IMR-90 (cell line): ENCODE results near the gene YKT6.

ENCODE experiments used
- BHLHE40 ChIP-seq: fragments of 150-350 bp; IDR thresholded peaks from 2 replicates; pipeline ENCODE4 v1.6.1; 2016; ENCODE audit warnings: mild to moderate bottlenecking, low read depth, low read length
- CEBPB ChIP-seq: IDR thresholded peaks from 2 replicates; pipeline ENCODE4 v1.6.1; 2012; ENCODE audit warnings: low read depth, low read length, improper control_type of control experiment
- CHD1 ChIP-seq: IDR thresholded peaks from 2 replicates; pipeline ENCODE4 v1.6.1; 2012; ENCODE audit warnings: low read depth, low read length, improper control_type of control experiment
- FOS ChIP-seq: fragments of 150-350 bp; IDR thresholded peaks from 2 replicates; pipeline ENCODE4 v1.6.1; 2016; ENCODE audit warnings: low read depth, low read length
- MXI1 ChIP-seq: IDR thresholded peaks from 2 replicates; pipeline ENCODE4 v1.6.1; 2012; ENCODE audit warnings: low read depth, mild to moderate bottlenecking, low read length, moderate library complexity, borderline replicate concordance
- POLR2A ChIP-seq: IDR thresholded peaks from 2 replicates; pipeline ENCODE4 v1.6.1; 2012; ENCODE audit warnings: mild to moderate bottlenecking, low read depth, low read length
- RAD21 ChIP-seq: IDR thresholded peaks from 2 replicates; pipeline ENCODE4 v1.6.1; 2012; ENCODE audit warnings: low read length, improper control_type of control experiment
- RFX5 ChIP-seq: IDR thresholded peaks from 2 replicates; pipeline ENCODE4 v1.8.0; 2012; ENCODE audit warnings: low read depth, mild to moderate bottlenecking, low read length, moderate library complexity
- SMC3 ChIP-seq: fragments of 150-350 bp; IDR thresholded peaks from 2 replicates; pipeline ENCODE4 v1.6.1; 2016; ENCODE audit warnings: low read depth, mild to moderate bottlenecking, antibody characterized with exemption, low read length, moderate library complexity
- TF ChIP-seq, protein P1 (sequence below): conservative IDR thresholded peaks from 2 replicates; pipeline ENCODE4 v1.5.1; 2012; ENCODE audit warnings: mild to moderate bottlenecking, low read depth, low read length, improper control_type of control experiment

DNA sequence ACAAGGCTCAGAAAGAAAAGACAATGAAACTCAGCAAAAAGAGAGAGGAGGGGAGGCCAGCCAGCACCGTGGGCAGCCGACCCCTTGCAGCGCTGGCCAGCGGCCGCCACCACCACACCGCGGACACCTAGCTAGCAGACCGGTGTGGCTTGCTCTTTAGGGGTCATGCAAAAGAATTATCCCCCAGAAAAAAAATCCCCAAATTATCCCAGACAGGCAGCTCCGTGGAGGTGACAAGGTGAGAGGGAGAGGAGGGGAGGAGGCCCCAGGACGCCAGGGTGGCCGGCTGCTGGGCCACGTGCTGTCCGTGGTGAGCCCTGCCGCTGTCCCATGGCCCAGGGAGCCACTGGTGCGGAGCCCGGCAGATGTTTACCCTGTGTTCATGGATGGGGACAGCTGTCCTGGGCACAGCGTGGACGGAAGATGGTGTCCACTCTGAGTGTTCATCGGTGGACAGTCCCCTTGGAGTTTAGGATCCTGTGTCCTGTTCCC is 16.5 kb downstream of the YKT6 start:
- TF ChIP-seq, protein P1, sequence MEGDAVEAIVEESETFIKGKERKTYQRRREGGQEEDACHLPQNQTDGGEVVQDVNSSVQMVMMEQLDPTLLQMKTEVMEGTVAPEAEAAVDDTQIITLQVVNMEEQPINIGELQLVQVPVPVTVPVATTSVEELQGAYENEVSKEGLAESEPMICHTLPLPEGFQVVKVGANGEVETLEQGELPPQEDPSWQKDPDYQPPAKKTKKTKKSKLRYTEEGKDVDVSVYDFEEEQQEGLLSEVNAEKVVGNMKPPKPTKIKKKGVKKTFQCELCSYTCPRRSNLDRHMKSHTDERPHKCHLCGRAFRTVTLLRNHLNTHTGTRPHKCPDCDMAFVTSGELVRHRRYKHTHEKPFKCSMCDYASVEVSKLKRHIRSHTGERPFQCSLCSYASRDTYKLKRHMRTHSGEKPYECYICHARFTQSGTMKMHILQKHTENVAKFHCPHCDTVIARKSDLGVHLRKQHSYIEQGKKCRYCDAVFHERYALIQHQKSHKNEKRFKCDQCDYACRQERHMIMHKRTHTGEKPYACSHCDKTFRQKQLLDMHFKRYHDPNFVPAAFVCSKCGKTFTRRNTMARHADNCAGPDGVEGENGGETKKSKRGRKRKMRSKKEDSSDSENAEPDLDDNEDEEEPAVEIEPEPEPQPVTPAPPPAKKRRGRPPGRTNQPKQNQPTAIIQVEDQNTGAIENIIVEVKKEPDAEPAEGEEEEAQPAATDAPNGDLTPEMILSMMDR: no peak
- TF ChIP-seq MXI1: no peak
- no peak for TF ChIP-seq FOS
- no peak for TF ChIP-seq BHLHE40
- no peak for TF ChIP-seq CEBPB
- no peak for TF ChIP-seq SMC3
- TF ChIP-seq RAD21: no peak
- no peak for TF ChIP-seq CHD1
- TF ChIP-seq POLR2A: no peak
- no peak for TF ChIP-seq RFX5
